IgD-negative memory B cell (primary cell): ENCODE results near the gene FNBP1L. TPM values are rescaled to one million over a fixed set of nuclear protein-coding genes. Genes with fewer than 3 reads are reported as not detected.
A peak's percentile ranks its signal among the peaks of the same experiment; 100 is the strongest.

Experiments
- H3K27ac Mint-ChIP-seq, 3 donors: one replicate each; pipeline ENCODE4 v1.8.0; 2020 to 2022; ENCODE audit warnings: mild to moderate bottlenecking in 3 of 3, mixed read lengths in 3 of 3, moderate library complexity in 1 of 3
- H3K27me3 Mint-ChIP-seq: one replicate; pipeline ENCODE4 v1.8.0; 2021; ENCODE audit warnings: mixed read lengths
- H3K36me3 Mint-ChIP-seq: one replicate; pipeline ENCODE4 v1.8.0; 2020; ENCODE audit warnings: mild to moderate bottlenecking, mixed read lengths
- H3K4me1 Mint-ChIP-seq, 3 donors: one replicate each; pipeline ENCODE4 v1.8.0; 2020 to 2022; ENCODE audit warnings: mixed read lengths in 3 of 3, mild to moderate bottlenecking in 1 of 3
- H3K4me3 Mint-ChIP-seq, 4 donors: one replicate each; pipeline ENCODE4 v1.8.0; 2020 to 2022; ENCODE audit warnings: mild to moderate bottlenecking in 4 of 4, mixed read lengths in 4 of 4, moderate library complexity in 3 of 4
- H3K9me3 Mint-ChIP-seq, 3 donors: one replicate each; pipeline ENCODE4 v1.8.0; 2020 to 2021; ENCODE audit warnings: mixed read lengths in 3 of 3, mild to moderate bottlenecking in 1 of 3
- polyA plus RNA-seq: library from polyadenylated mRNA; unstranded; fragments of 300-500 nt; fragmentation: Illumina TruSeq; gene quantifications from one replicate; pipeline ENCODE4 v1.2.3, GENCODE V29; 2021

FNBP1L gene
- polyA plus RNA-seq, 1 donor from 2014 or later: 1.5 TPM

DNA sequence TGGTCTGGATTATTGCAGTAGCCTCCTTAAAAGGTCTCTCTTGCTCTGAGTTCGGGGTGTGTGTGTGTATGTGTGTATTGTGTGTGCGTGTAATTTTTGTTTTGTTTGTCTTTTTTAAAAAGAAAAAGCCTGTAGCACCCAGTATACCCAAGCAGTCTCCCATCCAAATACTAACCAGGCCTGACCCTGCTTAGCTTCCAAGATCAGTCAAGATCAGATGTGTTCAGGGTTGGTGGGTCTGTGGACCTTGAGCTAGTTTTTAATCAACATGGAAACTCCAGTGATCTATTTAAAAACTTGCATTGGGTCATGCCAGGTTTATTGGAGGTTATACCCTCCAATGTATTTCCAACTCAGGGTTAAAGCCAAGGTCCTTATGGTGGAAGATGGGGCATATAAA is 40.3 kb downstream of the FNBP1L start:
- no peaks in the 10 kb centered on the region for H3K36me3 Mint-ChIP-seq
- H3K4me3 Mint-ChIP-seq: no peak overlapping the region
- peaks cover 2% of the 10 kb centered on the region for H3K27me3 Mint-ChIP-seq
- H3K4me1 Mint-ChIP-seq: peaks cover 0 to 3% (median 0%) of the 10 kb centered on the region in 3 donors
- peak overlapping the region in 1 of 3 donors; percentile 34 for H3K27ac Mint-ChIP-seq
- no peaks in the 10 kb centered on the region for H3K9me3 Mint-ChIP-seq

DNA sequence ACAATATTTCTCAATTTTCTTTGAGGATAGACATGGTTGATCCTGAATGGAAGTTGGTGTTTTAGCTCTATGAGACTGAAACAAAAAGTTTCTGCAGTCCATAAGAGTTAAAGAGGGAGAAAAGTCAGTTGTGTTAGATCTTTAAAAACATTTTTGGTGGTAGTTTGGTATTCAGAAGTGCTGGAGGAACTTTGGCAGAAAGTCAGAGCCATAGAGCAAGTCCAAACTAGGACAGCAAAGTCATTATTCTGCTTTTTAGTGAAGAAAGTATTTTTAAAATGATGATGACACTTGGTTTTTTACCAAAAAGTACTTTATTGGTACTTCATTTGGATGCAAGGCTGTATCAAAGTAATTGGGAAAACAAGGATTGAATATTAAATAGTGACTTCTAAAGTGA is 41.8 kb downstream of the FNBP1L start:
- H3K4me3 Mint-ChIP-seq: no peak overlapping the region
- H3K9me3 Mint-ChIP-seq: peaks cover 0 to 1% (median 0%) of the 10 kb centered on the region in 3 donors
- peaks cover 0 to 3% (median 0%) of the 10 kb centered on the region in 3 donors for H3K4me1 Mint-ChIP-seq
- peaks cover 2% of the 10 kb centered on the region for H3K27me3 Mint-ChIP-seq
- H3K27ac Mint-ChIP-seq: peak overlapping the region in 1 of 3 donors; percentile 36
- no peaks in the 10 kb centered on the region for H3K36me3 Mint-ChIP-seq

DNA sequence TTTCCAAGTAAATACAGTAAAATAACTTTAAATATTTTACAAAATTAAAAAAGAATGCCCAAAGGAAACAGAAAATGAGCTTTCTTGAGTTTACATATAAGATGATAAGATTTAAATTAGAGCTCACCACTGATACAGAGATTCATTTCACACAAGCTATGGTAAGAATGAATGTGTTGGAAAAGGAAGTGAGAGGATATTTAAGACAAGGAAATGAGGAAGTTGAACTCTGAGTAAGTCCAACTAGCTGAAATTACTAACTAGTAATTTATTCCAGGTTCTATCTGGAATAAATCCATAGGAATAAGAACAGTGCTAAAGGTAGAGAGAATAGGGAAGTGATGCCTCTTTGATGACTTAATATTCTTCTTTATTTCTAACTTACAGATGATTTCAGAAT is 42.4 kb downstream of the FNBP1L start:
- H3K4me3 Mint-ChIP-seq: no peak overlapping the region
- peaks cover 0 to 3% (median 0%) of the 10 kb centered on the region in 3 donors for H3K4me1 Mint-ChIP-seq
- no peak overlapping the region for H3K27ac Mint-ChIP-seq
- H3K36me3 Mint-ChIP-seq: no peaks in the 10 kb centered on the region
- peaks cover 0 to 3% (median 0%) of the 10 kb centered on the region in 3 donors for H3K9me3 Mint-ChIP-seq
- H3K27me3 Mint-ChIP-seq: peaks cover 2% of the 10 kb centered on the region

DNA sequence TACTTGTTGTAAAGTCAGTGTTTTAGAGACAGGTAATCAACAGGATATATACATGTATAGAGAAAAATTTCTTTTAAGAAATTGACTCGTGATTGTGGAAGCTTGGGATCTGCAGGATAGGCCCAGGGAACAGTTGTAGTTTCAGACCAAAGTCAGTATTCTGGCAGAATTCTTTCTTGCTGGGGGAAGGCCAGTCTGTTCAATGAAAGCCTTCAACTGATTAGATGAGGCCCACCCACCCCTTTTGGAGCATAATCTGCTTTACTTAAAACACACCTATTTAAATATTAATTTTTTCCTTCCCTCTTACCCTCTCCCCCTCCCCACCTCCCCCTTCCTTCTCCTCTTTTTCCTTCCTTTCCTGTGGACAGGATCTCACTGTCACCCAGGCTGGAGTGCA is 48.0 kb downstream of the FNBP1L start:
- Mint-ChIP-seq H3K4me3 (no peak overlapping the region), H3K9me3 (peaks cover 0 to 3% (median 0%) of the 10 kb centered on the region in 3 donors), H3K4me1 (no peaks in the 10 kb centered on the region), H3K36me3 (peaks cover 2% of the 10 kb centered on the region), H3K27ac (no peak overlapping the region), H3K27me3 (no peaks in the 10 kb centered on the region)

DNA sequence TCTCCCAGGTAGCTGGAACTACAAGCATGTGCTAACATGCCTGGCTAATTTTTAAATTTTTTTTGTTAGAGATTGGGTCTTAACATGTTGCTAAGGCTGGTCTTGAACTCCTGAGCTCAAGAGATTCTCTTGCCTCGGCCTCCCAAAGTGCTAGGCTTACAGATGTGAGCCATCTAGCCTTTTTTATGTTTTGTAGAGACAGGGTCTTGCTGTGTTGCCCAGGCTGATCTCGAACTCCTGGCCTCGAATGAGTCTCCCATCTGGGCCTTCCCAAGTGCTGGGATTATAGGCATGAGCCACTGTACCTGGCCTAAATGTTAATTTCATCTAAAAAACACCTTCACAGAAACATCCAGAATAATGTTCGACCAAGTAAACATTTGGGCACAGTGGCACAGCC is 48.6 kb downstream of the FNBP1L start:
- H3K9me3 Mint-ChIP-seq: peaks cover 0 to 3% (median 0%) of the 10 kb centered on the region in 3 donors
- H3K27ac Mint-ChIP-seq: no peak overlapping the region
- no peak overlapping the region for H3K4me3 Mint-ChIP-seq
- no peaks in the 10 kb centered on the region for H3K4me1 Mint-ChIP-seq
- H3K36me3 Mint-ChIP-seq: peaks cover 2% of the 10 kb centered on the region
- H3K27me3 Mint-ChIP-seq: no peaks in the 10 kb centered on the region

DNA sequence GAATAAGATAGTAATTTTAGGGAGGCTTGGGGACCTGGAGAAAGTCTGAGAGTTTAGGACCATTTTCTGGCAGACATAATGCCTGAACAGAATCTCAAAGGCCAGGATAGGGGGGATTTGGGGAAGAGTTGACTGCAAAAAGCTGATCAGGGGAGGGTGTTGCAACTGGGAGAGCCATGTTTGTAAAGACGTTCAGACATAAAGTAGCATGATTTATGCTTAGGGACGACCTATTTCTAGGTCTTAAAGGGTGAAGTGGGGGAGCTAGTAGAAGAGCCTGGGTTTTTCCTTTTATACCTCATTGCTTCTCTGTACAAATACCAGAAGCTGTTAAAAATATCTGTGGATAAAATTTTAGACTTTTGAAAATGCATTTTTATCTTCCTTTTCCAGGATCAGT is 51.2 kb downstream of the FNBP1L start:
- no peaks in the 10 kb centered on the region for H3K27me3 Mint-ChIP-seq
- H3K27ac Mint-ChIP-seq: no peak overlapping the region
- H3K4me1 Mint-ChIP-seq: no peaks in the 10 kb centered on the region
- no peak overlapping the region for H3K4me3 Mint-ChIP-seq
- peaks cover 2% of the 10 kb centered on the region for H3K36me3 Mint-ChIP-seq
- peaks cover 0 to 5% (median 0%) of the 10 kb centered on the region in 3 donors for H3K9me3 Mint-ChIP-seq

DNA sequence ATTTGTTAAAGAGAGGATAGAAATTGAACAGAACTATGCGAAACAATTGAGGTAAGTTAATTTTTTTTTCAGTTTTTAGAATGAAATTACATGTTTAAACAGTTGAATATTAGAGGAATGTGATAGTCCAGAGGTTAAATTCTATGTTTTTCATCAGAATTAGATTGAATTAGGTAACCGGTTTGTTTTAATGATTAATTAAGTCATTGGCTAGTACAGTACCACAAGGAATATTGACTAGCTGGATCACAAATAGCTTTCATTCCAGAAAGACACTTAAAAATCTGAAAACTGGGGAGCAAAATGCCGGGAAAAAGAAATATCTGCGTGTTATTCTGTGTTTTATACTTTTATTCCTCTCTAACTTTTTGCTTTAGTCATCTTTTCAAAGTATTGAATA is 51.6 kb downstream of the FNBP1L start:
- Mint-ChIP-seq H3K4me3 (no peak overlapping the region), H3K4me1 (no peaks in the 10 kb centered on the region), H3K27me3 (no peaks in the 10 kb centered on the region), H3K9me3 (peaks cover 0 to 5% (median 0%) of the 10 kb centered on the region in 3 donors), H3K27ac (no peak overlapping the region), H3K36me3 (peaks cover 2% of the 10 kb centered on the region)

DNA sequence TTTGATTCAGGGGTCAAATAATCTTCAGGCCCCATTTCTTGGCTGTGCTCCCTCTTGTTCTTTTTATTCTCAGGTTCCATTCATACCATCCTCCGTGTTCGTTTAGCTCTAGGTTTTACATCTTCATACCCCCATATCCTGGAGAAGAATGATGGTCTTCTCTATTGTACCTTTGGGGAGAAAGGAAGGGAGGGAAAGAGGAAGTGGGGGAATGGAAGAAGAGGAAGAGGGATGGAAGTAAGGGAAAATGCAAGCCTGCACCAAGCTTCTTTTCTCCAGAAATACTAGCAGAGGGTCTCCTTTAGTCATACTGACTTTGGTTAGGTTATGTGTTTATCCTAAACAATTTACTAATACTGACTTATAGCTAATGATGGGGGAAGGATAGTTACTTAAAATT is 52.4 kb downstream of the FNBP1L start:
- no peak overlapping the region for H3K4me3 Mint-ChIP-seq
- no peaks in the 10 kb centered on the region for H3K4me1 Mint-ChIP-seq
- peaks cover 0 to 1% (median 0%) of the 10 kb centered on the region in 3 donors for H3K9me3 Mint-ChIP-seq
- H3K27ac Mint-ChIP-seq: no peak overlapping the region
- peaks cover 2% of the 10 kb centered on the region for H3K36me3 Mint-ChIP-seq
- no peaks in the 10 kb centered on the region for H3K27me3 Mint-ChIP-seq

DNA sequence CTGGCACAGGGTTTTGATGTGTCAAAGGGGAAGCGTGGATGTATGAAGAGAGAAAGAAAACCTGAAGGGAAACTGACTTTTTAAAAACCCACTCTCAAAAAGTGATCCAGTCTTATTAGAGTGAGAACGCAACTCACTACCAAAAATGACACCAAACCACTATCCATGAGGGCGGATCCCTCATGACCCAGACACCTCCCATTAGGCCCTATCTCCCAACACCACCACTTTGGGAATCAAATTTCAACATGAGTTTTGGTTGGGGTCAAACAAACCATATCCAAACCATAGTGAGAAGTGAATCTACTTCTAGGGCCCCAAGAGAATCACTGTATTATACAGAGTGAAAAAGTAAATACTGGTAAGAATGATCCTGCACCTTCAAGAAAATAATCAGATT is 53.5 kb downstream of the FNBP1L start:
- Mint-ChIP-seq H3K4me1 (no peaks in the 10 kb centered on the region), H3K4me3 (no peak overlapping the region), H3K36me3 (peaks cover 2% of the 10 kb centered on the region), H3K27ac (no peak overlapping the region), H3K9me3 (peaks cover 0 to 1% (median 0%) of the 10 kb centered on the region in 3 donors), H3K27me3 (no peaks in the 10 kb centered on the region)

DNA sequence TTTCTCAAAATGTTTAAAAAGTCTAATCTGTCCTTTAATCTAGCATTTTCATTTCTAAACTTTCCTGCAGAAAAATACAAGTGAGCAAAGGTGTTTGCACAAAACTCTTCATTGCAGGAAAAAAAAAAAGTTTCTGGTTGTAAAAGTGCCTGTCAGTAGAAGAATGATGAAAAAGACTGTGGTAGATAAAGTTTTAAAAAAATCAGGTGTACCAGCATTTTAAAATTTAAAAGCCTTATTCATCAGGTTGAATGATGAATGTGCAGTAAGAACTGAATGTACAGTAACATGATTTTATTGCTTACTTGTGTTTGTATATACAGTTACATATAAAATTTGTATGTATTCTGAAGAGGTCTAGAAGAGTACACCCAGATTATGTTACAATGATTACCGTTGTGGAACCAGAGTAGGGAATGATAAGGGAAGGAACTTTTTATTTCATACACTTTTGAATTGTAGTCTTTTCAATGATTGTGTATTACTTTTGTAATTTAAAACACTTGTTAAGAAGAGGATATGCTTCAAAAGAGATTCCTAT is 54.0 kb downstream of the FNBP1L start:
- Mint-ChIP-seq H3K4me1 (no peaks in the 10 kb centered on the region), H3K4me3 (no peak overlapping the region), H3K9me3 (peaks cover 0 to 1% (median 0%) of the 10 kb centered on the region in 3 donors), H3K36me3 (peaks cover 2% of the 10 kb centered on the region), H3K27me3 (no peaks in the 10 kb centered on the region), H3K27ac (no peak overlapping the region)

DNA sequence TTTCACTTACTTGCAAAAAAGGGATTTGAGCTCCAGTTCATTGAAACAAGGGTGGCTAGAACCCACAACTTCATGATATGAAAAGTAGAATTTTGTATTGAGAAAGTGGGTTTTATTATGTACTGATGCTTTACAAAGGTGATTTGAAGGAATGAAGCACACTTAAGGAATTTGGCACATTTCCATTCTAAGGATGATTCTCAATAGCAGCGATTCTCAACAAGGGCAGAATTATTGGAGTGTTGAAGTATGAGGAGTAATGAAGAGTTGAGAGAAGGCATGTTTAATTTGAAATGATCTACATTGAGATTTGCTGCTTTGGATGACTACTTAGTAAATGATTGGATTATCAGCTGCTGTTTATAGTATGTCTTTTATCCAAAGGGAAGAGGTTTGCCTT is 54.7 kb downstream of the FNBP1L start:
- H3K36me3 Mint-ChIP-seq: peaks cover 2% of the 10 kb centered on the region
- no peak overlapping the region for H3K4me3 Mint-ChIP-seq
- H3K9me3 Mint-ChIP-seq: peaks cover 0 to 3% (median 0%) of the 10 kb centered on the region in 3 donors
- no peaks in the 10 kb centered on the region for H3K27me3 Mint-ChIP-seq
- no peak overlapping the region for H3K27ac Mint-ChIP-seq
- no peaks in the 10 kb centered on the region for H3K4me1 Mint-ChIP-seq

DNA sequence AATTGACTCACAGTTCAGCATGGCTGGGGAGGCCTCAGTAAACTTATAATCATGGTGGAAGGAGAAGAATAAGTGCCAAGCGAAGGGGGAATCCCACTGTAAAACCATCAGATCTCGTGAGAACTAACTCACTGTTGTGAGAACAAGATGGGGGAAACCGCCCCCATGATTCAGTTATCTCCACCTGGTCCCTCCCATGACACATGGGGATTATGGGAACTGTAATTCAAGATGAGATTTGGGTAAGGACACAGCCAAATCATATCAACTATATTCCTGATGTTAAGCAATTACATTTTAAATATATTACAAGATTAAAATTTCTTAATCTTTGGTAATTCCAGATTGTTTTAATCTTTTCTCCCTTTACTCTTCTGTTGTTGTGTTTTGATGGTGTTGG is 55.2 kb downstream of the FNBP1L start:
- no peak overlapping the region for H3K27ac Mint-ChIP-seq
- H3K27me3 Mint-ChIP-seq: no peaks in the 10 kb centered on the region
- H3K4me1 Mint-ChIP-seq: no peaks in the 10 kb centered on the region
- H3K4me3 Mint-ChIP-seq: no peak overlapping the region
- H3K9me3 Mint-ChIP-seq: peaks cover 0 to 3% (median 0%) of the 10 kb centered on the region in 3 donors
- H3K36me3 Mint-ChIP-seq: peaks cover 2% of the 10 kb centered on the region

DNA sequence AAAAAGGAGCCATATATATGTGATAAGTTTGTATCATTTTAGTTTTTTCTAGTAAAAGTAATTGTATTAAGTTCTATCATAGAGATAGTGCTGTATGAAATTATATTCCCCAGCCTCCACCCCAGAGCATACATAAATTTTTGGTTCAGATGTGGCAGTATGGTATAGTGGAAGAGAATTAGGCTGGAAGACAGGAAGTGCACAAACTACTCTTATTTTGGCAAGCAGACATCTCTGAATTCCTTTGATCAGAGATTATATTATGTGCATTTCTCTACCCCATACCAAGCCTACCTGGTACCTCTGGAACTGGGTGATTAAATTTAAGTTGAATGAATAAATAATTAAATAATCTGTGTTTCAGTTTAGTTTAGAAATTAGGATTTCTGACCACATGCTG is 55.9 kb downstream of the FNBP1L start:
- Mint-ChIP-seq H3K36me3 (peaks cover 4% of the 10 kb centered on the region), H3K27ac (no peak overlapping the region), H3K4me3 (no peak overlapping the region), H3K9me3 (peaks cover 0 to 3% (median 0%) of the 10 kb centered on the region in 3 donors), H3K27me3 (no peaks in the 10 kb centered on the region), H3K4me1 (no peaks in the 10 kb centered on the region)

DNA sequence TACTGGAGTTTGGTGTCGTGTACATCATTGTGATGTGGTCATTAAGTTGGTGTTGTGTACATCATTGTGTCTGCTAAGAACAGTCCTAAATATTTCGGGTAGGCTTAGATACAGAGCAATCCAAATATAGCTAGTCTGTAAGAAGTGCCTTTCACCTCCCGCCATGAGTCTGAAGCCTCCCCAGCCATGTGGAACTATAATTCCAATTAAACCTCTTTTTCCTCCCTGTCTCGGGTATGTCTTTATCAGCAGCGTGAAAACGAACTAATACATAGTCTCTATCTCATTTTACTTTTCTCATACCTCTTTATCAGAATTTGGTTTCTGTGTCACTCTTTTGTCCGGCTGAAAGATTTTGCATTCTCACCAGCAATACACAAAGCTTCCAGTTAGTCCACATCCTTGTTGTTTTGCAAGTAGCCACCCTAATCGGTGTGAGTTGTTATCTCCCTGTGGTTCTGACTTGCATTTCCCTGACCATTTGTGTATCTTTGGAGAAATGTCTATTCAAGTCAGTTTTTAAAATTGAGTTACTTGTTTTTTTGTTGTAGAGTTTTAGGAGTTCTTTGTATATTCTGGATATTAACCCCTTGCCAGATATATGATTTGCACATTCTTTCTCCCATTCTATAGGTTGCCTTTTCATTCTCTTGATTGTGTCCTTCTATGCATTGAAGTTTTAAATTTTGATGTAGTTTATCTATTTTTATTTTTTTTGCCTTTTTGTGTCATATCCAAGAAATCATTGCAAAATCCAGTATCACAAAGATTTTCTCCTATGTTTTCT is 56.5 kb downstream of the FNBP1L start:
- no peak overlapping the region for H3K27ac Mint-ChIP-seq
- peaks cover 1% of the 10 kb centered on the region for H3K36me3 Mint-ChIP-seq
- no peak overlapping the region for H3K4me3 Mint-ChIP-seq
- no peaks in the 10 kb centered on the region for H3K4me1 Mint-ChIP-seq
- H3K9me3 Mint-ChIP-seq: peaks cover 0 to 3% (median 0%) of the 10 kb centered on the region in 3 donors
- no peaks in the 10 kb centered on the region for H3K27me3 Mint-ChIP-seq

DNA sequence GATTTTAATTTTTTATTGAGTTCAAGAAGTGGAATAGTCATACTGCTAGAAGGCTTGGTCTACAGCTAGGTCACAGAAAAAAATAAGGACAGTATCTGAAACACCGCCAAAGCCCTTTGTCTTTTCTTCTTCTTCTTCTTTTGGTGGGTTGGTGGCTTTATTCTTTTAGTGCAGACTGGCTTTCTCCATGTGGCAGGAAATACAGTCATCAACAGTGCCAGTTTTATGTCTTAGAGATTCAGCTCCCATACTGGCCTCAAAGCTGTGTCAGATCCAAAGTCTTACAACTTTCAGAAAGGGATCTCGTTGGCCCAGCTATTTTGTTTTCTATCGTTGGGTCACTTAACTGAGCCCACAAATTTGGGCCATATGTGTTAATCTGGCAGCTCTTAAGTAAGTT is 58.2 kb downstream of the FNBP1L start:
- peaks cover 0 to 3% (median 0%) of the 10 kb centered on the region in 3 donors for H3K9me3 Mint-ChIP-seq
- no peaks in the 10 kb centered on the region for H3K4me1 Mint-ChIP-seq
- H3K4me3 Mint-ChIP-seq: no peak overlapping the region
- no peak overlapping the region for H3K27ac Mint-ChIP-seq
- peaks cover 1% of the 10 kb centered on the region for H3K36me3 Mint-ChIP-seq
- no peaks in the 10 kb centered on the region for H3K27me3 Mint-ChIP-seq

DNA sequence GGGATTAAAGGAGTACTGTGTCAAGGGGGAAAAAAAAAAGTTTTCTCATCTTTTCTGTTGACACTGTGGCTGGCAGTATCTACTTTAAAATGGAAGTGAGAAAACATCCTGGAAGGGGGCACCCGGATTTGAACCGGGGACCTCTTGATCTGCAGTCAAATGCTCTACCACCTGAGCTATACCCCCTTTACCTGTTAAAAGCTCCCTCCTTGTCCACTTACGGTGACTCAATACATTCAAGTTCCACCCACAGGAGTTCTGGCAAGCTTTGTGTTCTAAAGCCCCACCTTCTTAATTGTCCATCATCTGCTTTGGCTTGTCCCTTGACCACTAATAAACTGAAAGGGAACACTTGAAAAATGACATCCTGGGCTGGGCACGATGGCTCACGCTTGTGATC is 68.2 kb downstream of the FNBP1L start:
- no peak overlapping the region for H3K4me3 Mint-ChIP-seq
- H3K27me3 Mint-ChIP-seq: no peaks in the 10 kb centered on the region
- H3K36me3 Mint-ChIP-seq: no peaks in the 10 kb centered on the region
- no peaks in the 10 kb centered on the region for H3K4me1 Mint-ChIP-seq
- no peaks in the 10 kb centered on the region for H3K9me3 Mint-ChIP-seq
- H3K27ac Mint-ChIP-seq: no peak overlapping the region
